ENCODE data around the gene GLOD5. TPM values are rescaled to one million over a fixed set of nuclear protein-coding genes. Genes with fewer than 3 reads are reported as not detected.

GLOD5 gene
- total RNA-seq, 4 donors from 2014 or later, result not detected

DNA sequence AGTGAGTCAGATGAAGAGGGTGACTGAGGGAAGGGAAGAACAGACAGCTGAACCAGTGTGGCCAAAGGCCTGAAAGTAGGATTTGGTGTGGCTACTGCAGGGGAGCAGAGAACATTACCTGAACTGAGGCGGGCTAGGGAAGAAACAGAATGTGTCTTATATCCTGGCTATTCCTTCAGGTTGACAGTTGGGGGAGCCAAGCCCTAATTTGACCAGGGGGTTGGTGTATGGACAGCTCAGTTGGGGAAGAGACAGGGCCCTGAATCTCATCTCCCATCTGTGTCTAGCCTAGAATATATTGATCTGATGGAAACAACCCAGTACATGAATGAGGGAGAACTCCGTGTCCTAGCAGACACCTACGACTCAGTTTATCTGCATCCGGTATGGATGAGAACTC is 44.5 kb downstream of the GLOD5 start:
- no peak for TF ChIP-seq POLR2A (IDR thresholded peaks at IDR 0.05; ENCODE audit: low read depth)
- TF ChIP-seq EP300 (IDR thresholded peaks at IDR 0.05), result no peak
- TF ChIP-seq, protein P1, sequence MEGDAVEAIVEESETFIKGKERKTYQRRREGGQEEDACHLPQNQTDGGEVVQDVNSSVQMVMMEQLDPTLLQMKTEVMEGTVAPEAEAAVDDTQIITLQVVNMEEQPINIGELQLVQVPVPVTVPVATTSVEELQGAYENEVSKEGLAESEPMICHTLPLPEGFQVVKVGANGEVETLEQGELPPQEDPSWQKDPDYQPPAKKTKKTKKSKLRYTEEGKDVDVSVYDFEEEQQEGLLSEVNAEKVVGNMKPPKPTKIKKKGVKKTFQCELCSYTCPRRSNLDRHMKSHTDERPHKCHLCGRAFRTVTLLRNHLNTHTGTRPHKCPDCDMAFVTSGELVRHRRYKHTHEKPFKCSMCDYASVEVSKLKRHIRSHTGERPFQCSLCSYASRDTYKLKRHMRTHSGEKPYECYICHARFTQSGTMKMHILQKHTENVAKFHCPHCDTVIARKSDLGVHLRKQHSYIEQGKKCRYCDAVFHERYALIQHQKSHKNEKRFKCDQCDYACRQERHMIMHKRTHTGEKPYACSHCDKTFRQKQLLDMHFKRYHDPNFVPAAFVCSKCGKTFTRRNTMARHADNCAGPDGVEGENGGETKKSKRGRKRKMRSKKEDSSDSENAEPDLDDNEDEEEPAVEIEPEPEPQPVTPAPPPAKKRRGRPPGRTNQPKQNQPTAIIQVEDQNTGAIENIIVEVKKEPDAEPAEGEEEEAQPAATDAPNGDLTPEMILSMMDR (IDR thresholded peaks at IDR 0.05), result no peak
- TF ChIP-seq POLR2AphosphoS5 (IDR thresholded peaks at IDR 0.05), result no peak
- WGBS, result 85% methylated on average over 4 of the region's 4 CpGs
- H3K27me3 ChIP-seq, result no peaks in the 10 kb centered on the region
- H3K27ac ChIP-seq (replicated peaks in 1 of 4), result no peak overlapping the region
- intact Hi-C loops (cut with DNase I), result no loop called here
- H3K4me1 ChIP-seq, result peaks cover 6 to 8% (median 7%) of the 10 kb centered on the region in 4 donors
- H3K4me3 ChIP-seq, result no peak overlapping the region
- no peak for DNase-seq (ENCODE audit: extremely low spot score)
- no peaks in the 10 kb centered on the region for H3K9me3 ChIP-seq
- H3K36me3 ChIP-seq, result peaks cover 0 to 38% (median 14%) of the 10 kb centered on the region in 4 donors

- H3K9me3 ChIP-seq, result no peaks in the 10 kb centered on the region
- H3K36me3 ChIP-seq, result peaks cover 20 to 76% (median 45%) of the 10 kb centered on the region in 4 donors
- intact Hi-C loops (cut with DNase I), result no loop called here
- TF ChIP-seq, protein P1 (IDR thresholded peaks at IDR 0.05), result no peak
- TF ChIP-seq POLR2A (IDR thresholded peaks at IDR 0.05; ENCODE audit: low read depth) (no peak), EP300 (IDR thresholded peaks at IDR 0.05) (no peak), POLR2AphosphoS5 (IDR thresholded peaks at IDR 0.05) (no peak)
- no peak for DNase-seq (ENCODE audit: extremely low spot score)
- no peak overlapping the region for H3K4me3 ChIP-seq
- no peak overlapping the region for H3K27ac ChIP-seq (replicated peaks in 1 of 4)
- no peaks in the 10 kb centered on the region for H3K4me1 ChIP-seq
- WGBS, result 80% methylated on average over 8 of the region's 8 CpGs
- H3K27me3 ChIP-seq, result no peaks in the 10 kb centered on the region
Observed at GRCh38 chrX:48813644-48814043, 52.1 kb downstream of the GLOD5 start.

- Histone ChIP-seq H3K27ac (replicated peaks in 1 of 4) (no peak overlapping the region), H3K36me3 (peaks cover 20 to 79% (median 48%) of the 10 kb centered on the region in 4 donors), H3K27me3 (no peaks in the 10 kb centered on the region), H3K9me3 (no peaks in the 10 kb centered on the region), H3K4me1 (no peaks in the 10 kb centered on the region), H3K4me3 (no peak overlapping the region)
- DNase-seq (ENCODE audit: extremely low spot score), result no peak
- WGBS, result 83% methylated on average over 5 of the region's 8 CpGs
- intact Hi-C loops (cut with DNase I), result no loop called here
- TF ChIP-seq EP300 (IDR thresholded peaks at IDR 0.05) (no peak), POLR2AphosphoS5 (IDR thresholded peaks at IDR 0.05) (no peak), POLR2A (IDR thresholded peaks at IDR 0.05; ENCODE audit: low read depth) (no peak)
- TF ChIP-seq, protein P1 (IDR thresholded peaks at IDR 0.05), result no peak
Observed at GRCh38 chrX:48814722-48815121, 53.2 kb downstream of the GLOD5 start.

GRCh38 chrX:48815266-48815665 is 53.7 kb downstream of the GLOD5 start:
- Histone ChIP-seq H3K9me3 (no peaks in the 10 kb centered on the region), H3K4me3 (no peak overlapping the region), H3K27ac (replicated peaks in 1 of 4) (no peak overlapping the region), H3K36me3 (peaks cover 20 to 84% (median 50%) of the 10 kb centered on the region in 4 donors), H3K4me1 (no peaks in the 10 kb centered on the region), H3K27me3 (no peaks in the 10 kb centered on the region)
- no peak for DNase-seq (ENCODE audit: extremely low spot score)
- intact Hi-C loops (cut with DNase I), result no loop called here
- 84% methylated on average over 8 of the region's 8 CpGs for WGBS
- TF ChIP-seq, protein P1 (IDR thresholded peaks at IDR 0.05), result no peak
- TF ChIP-seq EP300 (IDR thresholded peaks at IDR 0.05) (no peak), POLR2AphosphoS5 (IDR thresholded peaks at IDR 0.05) (no peak)
